Inflammatory macrophage treated with lipopolysaccharide for 4 hours (primary cell): ENCODE measurements around the gene MPG.

ENCODE experiments used
- DNase-seq: peaks from one replicate; pipeline ENCODE4 v3.0.0-alpha.2; 2020

MPG gene

DNA sequence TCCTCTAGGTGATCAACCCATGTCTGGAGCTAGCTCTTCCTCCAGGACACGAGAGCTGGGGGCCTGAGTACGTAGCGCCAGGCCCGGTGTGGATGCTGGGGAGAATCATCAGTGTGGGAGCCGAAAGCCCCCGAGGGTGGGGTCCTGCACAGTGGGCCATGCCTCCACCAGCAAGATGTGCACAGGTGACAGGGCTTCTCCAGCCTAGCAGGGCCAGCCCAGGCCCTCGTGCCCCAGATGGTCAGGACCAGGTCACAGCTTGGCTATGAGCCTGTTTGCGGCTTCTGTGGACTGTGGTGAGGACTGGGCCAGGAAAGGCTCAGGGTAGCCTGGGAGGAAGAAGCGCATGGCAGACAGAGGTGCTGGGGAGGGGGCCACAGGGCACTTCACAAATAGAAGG, 7.8 kb downstream of the MPG start:
- DNase-seq: no peak

DNA sequence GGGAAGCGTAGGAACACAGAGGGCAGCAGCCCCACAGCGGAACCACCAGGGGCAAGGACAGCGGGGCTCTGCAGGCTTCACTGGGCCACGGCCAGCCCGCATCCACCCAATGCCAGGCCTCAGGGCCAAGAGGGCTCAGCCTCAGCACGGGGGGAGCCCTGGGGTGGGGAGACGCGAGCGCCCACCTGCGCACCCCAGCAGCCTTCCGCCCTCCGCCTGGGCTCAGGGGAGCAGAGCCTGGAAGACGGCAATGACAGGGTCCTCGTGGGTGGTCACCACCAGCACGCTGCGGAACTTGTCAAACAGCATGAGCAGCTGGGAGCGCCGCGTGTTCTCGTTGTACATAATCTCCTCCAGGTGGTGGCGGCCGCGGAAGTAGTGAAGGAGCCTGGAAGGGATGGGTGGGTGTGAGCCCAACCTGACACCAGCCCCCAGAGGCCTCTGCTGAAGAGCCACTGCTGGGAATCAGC, 8.5 kb downstream of the MPG start:
- no peak for DNase-seq

DNA sequence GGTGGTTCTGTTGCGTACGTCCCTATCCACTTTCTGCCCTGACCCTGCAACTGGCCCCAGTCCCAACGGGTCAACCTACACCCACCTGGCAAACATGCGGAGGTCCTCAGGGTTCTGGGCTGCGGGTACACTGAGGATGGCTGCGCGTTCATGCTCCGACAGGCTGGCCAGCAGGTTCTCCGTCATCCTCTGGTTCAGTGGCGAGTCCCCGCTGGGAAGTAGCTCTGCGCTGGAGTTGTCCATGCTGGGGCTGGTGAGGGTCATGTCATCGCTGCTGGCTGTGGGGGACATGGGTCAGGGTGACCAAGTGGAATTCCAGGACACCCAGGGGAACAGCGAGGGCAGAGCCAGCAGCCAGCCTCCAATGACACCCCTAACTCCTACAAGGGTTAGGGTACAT, 10.6 kb downstream of the MPG start:
- DNase-seq: no peak

DNA sequence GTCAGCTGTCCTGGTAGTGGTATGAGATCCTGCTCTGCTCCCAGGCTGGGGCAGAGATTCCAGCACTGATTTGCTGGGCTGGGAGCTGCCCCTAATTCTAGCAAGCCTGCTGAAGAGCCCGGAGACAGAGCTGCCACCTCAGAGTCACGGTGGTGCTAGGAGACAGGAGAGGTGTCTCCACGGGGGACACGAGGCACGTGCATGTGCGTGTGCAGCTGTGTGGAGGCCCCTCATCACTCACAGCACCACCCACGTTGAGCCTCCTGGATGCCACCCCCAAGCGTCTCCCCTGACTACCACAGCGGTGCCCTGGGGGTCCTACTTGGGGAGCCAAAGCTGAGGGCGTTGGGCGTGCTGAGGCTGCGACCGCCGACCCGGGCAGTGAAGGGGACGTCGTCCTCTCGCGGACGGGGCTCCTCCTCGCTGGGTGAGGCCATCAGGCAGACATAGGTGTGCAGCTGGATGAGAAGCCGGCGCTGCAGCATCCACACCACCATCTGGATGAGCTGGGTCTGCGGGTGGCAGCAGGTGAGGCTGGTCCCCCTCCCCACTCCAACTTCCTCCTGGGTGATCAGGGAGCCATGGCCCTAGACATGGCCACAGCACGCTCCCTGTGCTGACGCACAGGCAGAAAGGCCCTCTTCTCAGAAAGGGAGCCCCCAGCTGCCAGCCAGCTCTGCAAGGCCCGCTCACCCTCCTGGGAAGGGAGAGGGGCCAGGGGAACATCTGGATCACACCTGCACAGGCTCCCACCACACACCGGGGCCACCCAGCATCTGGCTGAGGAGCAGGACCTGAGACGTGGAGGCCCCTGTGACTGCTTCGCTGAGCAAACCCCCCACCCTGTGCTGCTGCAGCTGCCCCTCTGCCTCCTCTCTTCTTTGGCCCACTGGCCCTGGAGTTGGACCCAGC, 11.6 kb downstream of the MPG start:
- DNase-seq: no peak

DNA sequence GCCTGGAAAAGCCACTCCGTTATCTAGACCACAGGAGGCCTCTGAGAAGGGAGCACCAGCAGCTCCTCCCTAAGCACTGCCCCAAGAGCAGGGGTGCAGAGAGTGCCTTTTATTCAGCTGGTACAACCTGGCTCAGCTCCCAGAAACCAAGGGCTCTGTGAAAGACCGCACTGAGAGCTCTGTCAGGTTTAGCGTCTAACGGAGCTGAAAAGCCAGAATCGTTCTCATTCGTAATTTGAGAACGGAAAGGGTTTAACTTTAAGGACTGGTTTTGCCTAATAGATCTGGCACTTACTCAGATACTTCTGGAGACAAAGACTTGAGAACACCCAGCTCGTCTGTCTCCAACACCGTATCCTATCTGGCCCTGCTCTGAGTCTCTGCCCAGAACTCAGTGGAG, 13.5 kb downstream of the MPG start:
- DNase-seq: no peak

DNA sequence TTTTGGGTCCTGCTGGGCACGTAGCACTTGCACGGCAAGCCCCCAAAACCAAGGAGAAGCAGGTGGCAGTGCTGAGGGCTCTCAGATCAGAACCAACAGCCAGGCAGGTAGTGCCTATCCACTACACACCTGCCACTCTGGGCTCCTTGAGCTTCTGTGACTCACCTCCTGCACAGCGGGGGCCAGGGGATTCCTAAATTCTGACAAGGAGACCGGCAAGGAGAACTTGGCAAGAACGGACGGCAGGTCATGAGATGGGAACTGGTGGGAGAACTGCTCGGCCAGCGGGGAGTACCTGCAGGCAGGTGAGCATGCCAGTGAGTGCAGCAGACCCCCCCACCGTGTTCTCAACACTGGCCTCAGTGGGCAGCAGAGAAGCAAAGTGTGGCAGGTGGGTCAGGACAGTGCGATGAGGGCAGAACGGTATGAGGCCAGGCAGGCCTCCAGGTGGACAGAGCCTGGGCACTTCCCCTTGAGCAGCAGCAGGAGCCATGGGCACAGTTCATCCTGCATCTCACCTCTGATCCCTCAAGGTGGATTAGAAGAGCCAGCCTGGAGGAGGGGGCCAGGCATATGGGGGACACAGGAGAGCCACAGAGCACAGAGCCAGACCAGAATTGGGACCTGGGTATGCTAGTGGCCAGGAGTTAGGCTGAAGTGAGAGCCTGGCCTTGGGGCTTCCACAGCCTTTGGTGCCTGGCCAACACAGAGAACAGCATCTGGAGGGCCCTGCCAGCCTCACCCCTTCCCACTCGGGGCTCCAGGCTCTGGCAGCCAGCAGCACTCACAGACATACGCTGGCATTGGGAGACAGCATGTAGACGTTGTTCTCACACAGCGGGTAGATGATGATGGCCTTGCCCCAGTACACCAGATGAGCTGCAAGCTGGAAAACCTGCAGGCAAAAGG, 14.7 kb downstream of the MPG start:
- no peak for DNase-seq

DNA sequence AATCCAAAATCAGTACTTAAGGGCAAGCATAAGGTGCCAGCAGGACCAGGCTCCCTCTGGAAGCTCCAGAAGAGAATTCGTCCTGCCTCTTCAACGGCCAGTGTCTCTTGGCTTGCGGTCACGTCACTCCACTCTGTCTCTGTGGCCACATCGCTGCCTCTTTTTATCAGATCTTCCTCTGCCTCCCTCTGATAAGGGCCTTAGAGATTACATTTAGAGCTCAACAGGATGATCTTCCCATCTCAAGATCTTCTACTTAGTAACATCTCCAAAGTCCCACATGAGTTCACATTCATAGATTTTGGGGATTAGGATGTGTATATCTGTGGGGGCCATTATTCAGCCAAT, 16.9 kb downstream of the MPG start:
- DNase-seq: no peak

DNA sequence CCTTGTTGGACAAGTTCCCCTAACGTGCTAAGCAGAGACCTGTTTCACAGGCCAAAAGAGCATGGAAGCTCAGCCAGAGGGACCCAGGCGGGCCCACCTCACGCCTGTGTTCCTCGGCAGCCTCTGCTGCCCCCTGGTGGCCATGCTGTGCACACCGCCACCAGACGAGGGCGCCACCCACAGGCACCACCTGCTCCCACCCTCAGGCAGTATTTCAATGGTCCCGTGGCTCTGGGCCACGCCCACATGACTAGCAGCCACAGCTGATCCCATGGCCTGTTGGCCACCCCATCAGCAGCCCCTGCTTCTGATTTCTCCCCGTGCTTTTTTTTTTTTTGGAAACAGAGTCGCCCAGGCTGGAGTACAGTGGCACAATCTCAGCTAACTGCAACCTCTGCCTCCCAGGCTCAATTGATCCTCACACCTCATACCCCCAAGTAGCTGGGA, 18.9 kb downstream of the MPG start:
- peak; percentile 92 for DNase-seq

DNA sequence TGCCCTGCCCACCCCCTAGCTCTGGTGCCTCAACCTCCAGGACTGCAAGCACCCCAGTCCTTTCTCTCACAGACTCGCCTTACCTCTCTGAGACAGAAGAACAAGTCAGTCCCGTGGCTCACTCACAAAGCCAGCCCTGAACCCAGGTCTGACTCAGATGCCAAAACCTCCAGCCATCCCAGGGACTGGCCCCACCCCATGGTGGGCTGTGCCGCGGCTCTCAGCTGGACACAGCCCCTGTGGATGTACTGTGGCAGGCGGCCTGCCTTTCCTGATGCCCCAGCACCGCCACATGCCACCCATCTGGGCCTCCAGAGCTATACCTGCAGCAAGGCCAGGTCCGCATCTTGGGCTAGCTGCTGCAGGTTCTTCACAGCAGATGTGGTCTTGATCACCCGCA, 19.8 kb downstream of the MPG start:
- DNase-seq: no peak

DNA sequence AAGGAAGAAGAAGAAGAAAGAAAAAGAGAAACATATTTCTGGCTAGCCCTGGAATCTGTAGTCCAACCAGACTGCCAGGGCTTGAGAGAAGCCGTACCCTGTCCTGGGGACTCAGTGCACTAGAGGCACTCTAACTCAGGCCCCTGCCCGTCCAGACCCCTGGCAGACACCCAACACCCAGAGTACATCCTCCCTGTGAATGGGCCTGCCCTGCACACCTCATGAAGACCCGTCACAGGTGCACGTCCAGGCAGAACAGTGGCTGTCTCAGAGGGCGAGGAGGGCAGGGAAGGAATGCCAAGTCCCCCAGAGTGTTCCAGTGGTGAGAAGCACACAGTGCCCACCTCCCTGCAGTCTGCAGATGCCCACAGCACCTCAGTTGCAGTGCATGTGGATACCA, 23.0 kb downstream of the MPG start:
- no peak for DNase-seq

DNA sequence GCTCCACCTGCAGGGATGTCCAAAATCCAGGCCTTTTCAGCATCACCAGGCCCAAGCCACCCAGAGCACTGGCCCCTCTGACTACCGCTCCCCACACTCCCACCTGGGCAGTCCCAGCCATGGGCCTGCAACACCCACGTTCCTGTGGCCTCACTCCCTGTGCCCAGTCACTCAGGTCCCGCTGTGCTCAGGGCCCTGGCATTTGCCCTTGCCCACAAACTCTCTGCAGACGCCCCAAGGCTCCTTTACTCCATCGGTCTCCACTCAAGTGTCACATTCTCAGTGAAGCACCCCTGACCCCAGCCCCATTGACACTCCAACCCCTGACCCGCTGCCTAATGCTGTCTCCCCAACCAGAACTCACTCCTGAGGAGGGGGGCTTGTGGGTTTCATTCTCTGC, 23.6 kb downstream of the MPG start:
- DNase-seq: no peak

DNA sequence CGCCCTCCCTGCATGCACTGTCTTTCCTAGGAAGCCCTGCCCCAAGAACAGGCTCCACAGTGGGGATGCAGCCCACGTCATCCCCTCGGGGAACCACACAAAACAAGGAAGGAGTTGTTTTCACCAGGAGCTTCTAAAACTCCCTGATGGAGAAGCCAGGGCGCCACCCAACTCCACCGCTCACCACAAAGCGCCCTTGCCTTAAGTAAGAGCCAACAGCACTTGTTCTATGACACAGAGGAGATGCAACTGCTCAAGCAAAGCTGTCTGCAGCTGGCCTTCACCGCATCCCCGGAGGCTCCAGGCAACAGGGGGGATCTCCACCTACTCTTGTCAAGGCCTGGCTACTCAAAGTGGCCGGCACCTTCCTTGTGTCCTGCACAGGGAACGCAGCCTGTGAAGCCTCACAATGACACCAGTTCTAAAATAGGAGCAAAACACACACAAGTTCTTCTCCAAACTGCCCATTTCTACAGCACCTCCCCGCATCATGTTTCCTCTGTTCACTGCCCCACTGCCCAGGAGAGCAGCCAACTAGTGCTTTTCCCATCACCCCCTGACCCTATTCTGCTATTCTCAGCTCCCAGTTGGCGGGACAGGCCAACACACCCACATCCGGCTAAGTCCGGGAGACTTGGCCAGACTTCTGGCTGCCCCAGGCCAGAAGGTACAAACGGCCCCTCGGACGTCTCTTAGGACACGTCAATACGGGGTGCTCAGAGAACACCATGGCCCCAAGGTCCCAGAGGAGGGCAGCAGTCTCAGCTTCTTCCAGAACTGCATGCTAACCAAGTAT, 24.2 kb downstream of the MPG start:
- DNase-seq: no peak

DNA sequence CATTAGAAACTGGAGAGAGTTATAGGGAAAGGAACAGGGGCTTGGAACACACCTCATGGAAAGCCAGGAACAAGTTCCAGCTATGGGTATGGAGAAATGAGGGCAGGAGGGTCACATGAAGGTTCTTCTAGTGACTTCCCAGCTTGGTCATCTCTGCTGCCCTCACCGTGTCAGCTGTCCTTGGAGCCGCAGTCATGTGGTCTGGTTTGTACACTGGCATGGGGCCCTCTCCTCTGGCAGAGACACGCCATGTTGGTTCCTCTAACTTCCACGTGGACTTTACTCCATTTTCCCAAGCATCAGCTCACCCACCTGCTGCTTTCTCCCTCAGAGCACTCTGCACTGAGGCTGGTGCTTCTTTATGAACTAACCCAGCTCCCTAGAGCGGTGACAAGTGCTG, 26.3 kb downstream of the MPG start:
- no peak for DNase-seq

DNA sequence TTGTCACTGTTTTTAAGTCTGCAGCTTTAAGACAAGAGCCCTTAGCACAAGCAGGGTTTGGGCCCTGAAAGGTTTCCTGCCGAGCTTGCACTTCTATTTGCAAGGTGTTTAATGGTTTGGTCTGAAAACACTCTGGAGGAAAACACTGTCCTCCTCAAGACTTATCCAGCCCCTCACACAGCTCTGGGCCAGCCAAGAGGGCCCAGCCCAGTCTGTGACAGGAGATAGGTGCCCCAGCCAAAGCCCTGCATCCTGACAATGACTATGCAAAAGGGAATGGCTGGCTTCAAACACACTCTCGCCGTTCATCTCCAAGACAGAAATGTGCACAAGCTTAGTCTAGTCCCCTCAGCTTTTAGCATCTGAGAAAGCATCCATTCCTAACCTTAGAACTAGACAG, 26.9 kb downstream of the MPG start:
- DNase-seq: no peak

DNA sequence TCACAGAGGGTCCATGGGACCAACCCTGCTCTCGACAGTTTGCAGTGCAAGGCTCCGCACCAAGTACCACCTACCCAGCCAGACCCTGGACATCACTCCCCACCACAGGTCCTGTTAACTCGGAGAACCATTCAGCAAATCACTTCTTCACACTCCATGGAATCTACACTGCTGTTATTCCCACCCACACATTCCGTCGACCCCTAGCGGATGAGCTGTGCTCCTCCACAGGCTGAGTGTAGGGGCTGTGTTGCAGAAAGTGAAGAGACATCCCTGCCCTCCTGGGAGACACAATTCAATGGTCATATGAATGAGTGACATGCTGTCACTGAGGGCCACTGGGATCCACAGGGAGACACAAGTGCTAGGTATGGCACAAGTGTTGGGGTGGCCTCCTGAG, 27.5 kb downstream of the MPG start:
- no peak for DNase-seq

DNA sequence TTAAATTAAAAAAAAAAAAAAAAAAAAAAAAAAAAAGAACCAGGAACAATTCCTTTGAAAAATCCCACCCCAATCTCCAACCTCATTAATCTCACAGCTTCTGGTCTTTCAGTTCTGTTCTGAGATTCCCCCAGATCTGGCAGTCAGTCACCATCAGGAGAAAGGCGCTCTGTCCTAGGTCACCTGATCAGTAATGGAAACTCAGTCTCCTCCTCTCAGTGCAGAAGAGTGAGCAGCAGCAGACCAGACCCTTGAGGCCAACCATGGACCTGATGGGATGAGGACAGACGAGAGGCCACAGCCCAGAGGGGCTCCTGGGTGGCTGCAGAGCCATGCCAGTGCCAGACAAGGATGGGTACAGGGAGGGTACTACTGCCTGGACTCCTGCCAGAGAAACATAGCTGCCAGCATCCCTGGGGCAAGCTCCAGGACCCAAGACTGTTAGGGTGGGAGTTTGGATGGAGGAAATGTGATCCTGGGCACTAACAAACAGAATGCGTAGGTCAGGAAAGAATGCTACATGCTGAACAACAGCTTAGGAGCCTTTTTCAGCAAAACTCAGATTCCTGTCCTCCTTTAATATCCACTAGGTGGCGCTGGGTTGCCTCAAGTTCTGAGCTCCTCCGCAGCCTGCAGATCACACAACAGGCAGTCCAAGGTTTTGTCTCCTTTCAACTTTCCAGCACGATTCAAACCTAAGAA, 28.7 kb downstream of the MPG start:
- peak; percentile 67 for DNase-seq

DNA sequence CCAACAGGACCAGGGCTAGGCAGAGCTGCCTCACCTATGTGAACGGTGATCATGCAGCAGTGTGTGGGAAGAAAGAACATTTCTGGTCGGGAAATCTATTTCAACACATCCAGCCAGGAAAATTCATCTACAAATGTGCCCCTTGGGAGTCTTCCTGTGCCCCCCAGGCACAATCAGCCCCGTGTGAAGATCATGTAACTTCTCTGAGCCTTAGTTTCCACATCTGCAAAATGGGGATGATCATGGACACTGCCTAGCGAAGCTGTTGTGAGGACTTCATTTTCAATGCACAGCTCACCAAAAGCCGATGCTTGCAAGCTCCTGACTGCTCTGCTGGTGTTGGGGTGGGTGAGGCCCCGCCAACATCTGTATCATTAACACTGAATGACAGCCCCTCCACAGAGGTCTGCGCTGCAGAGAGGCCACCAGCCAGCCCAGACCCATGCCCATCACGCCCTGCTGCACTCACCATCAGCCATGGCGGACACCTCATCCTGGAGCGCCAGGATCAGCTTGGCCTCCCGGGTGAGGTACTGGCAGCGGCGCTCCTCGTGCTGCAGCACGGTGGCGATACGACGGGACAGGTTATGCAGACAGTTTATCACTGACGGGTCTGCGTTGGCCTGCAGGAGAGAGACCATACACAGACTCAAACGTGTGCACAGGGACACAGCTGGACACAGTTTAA, 34.3 kb downstream of the MPG start:
- no peak for DNase-seq

DNA sequence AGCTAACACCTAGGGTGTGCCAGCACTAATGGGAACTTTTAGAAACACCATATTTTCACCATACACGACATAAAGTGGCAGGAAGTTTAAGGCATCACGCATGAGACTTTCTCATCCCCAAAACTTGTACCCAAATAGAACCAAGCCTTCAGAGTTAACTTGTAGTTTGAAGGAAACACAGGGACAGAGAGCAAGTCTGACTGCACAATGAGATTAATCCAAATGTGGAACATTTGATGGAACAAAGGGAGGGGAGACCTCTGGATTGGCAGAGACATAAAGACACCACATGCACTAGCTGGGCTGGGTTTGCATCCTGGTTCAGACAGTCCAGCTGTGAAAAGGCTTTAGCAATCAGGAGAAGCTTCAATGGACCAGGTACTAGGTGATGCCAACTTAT, 36.3 kb downstream of the MPG start:
- DNase-seq: no peak

DNA sequence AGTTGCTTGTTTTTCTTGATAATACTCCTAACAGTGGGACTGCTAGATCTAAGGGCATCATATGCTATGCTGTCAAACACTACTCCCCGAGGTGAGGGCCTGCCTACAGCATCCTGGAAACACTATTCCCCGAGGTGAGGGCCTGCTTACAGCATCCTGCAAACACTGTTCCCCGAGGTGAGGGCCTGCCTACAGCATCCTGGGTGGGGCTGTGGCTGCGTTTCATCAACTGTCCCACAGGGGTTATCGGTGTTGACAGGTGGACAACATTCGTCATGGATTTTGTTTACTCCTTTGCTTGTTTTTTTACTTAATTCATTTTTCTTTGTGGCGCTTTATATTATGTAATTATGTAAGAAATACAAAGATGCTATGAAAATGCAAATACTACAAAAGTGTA, 38.0 kb downstream of the MPG start:
- no peak for DNase-seq

DNA sequence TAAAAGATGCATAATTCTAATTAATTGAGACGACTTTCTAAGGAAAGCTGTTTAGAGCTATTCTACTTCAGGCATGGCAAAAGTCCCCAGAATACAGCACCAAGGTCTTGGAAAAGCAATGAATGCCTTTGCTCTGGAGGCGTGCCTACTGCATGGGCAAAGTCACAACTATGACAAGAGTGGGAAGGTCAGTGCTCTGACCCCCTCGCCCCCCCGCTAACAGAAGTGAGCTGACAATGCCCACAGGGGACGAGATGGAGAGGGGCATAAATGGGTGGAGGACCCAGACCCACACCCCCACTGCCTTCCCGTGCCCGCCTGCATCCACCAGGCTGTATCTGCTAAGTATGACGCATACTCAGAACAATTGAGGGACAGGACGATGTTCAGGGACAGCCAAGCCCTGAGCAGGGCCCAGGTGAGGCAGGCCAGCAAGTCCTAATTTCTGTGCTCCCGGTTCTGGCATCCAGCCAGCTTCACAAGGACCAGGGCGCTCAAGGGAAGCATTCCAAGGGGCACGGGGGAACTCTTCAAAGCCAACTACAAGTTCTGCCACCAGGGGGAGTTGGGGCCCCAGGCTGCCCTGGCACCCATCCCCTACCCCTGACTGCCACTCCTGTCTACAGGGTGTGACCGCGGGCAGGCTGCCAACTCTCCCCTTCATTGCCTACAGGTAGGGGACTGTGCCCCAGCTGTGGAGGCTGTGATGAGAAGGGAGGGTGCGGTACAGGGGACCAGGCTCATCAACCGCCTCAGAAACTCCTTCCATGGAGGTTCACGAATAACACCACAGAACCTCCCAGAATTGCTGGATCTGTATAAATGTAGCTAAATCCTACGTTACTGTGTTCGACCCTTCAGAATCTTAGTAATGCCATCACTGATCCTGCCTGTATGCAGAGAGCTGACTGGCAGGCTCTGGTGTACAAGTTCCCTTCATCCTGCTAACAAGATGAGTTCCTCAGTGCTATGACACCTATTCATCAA, 39.6 kb downstream of the MPG start:
- peak; percentile 54 for DNase-seq

DNA sequence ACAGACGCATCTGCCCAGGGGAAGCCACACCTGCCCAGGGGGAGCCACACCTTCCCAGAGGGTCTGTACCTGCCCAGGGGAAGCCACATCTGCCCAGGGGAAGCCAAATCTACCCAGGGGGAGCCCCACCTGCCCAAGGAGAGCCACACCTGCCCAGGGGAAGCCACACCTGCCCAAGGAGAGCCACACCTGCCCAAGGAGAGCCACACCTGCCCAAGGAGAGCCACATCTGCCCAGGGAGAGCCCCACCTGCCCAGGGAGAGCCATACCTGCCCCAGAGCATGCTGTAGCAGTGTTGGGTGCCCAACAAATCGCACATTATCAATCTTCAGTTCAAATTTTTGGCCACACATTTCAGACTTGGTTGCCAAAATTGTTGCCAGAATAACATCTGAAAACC, 40.8 kb downstream of the MPG start:
- DNase-seq: no peak
